H9 (cell line): ENCODE results near the gene SCN1A. TPM values are rescaled to one million over a fixed set of nuclear protein-coding genes. Genes with fewer than 3 reads are reported as not detected.

Experiments used
- DNase-seq: peaks from one replicate; pipeline ENCODE4 v3.0.0-alpha.2; 2017
- H2AFZ ChIP-seq: one replicate; pipeline ENCODE4 v1.6.1; 2013; ENCODE audit warnings: mild to moderate bottlenecking, low read length, control low read depth, moderate library complexity
- H2AK5ac ChIP-seq: 2 replicates; pipeline ENCODE4 v1.6.1; 2013; ENCODE audit warnings: low read length, control low read depth, mixed read lengths; ENCODE audit not compliant: insufficient read length
- H2BK120ac ChIP-seq: one replicate; pipeline ENCODE4 v1.6.1; 2013; ENCODE audit warnings: low read depth, mild to moderate bottlenecking, low read length, control low read depth, inconsistent platforms; ENCODE audit not compliant: poor library complexity, severe bottlenecking
- H2BK12ac ChIP-seq: 2 replicates; pipeline ENCODE4 v1.6.1; 2013; ENCODE audit warnings: low read length, control low read depth, mixed read lengths, low read depth; ENCODE audit not compliant: insufficient read length
- H2BK15ac ChIP-seq: 2 replicates; pipeline ENCODE4 v1.6.1; 2013; ENCODE audit warnings: low read depth, low read length, control low read depth
- H2BK20ac ChIP-seq: one replicate; pipeline ENCODE4 v1.6.1; 2013; ENCODE audit warnings: low read depth, mild to moderate bottlenecking, low read length, control low read depth, inconsistent platforms; ENCODE audit not compliant: poor library complexity, severe bottlenecking
- H2BK5ac ChIP-seq: 2 replicates; pipeline ENCODE4 v1.6.1; 2013; ENCODE audit warnings: low read length, control low read depth, mixed read lengths; ENCODE audit not compliant: insufficient read length
- H3K14ac ChIP-seq: 2 replicates; pipeline ENCODE4 v1.6.1; 2013; ENCODE audit warnings: low read length, control low read depth; ENCODE audit not compliant: insufficient read depth
- H3K18ac ChIP-seq: 2 replicates; pipeline ENCODE4 v1.6.1; 2013; ENCODE audit warnings: low read depth, mild to moderate bottlenecking, mixed read lengths, low read length, control low read depth; ENCODE audit not compliant: insufficient read length
- H3K23ac ChIP-seq: 2 replicates; pipeline ENCODE4 v1.6.1; 2013; ENCODE audit warnings: low read length, control low read depth, mixed read lengths, low read depth; ENCODE audit not compliant: insufficient read length
- H3K23me2 ChIP-seq: 2 replicates; pipeline ENCODE4 v1.6.1; 2013; ENCODE audit warnings: low read depth, mild to moderate bottlenecking, mixed read lengths, low read length, control low read depth; ENCODE audit not compliant: insufficient read length, poor library complexity, severe bottlenecking
- H3K27ac ChIP-seq: 2 replicates; pipeline ENCODE4 v1.5.1; 2013; ENCODE audit warnings: low read length, control low read depth, mixed read lengths, low read depth; ENCODE audit not compliant: insufficient read length
- H3K27me3 ChIP-seq: 2 replicates; pipeline ENCODE4 v1.6.1; 2013; ENCODE audit warnings: low read length, control low read depth, inconsistent platforms; ENCODE audit not compliant: insufficient read depth
- H3K4ac ChIP-seq: 2 replicates; pipeline ENCODE4 v1.6.1; 2013; ENCODE audit warnings: low read depth, mild to moderate bottlenecking, control low read depth, inconsistent platforms, low read length, moderate library complexity
- H3K4me1 ChIP-seq: 2 replicates; pipeline ENCODE4 v1.6.1; 2013; ENCODE audit warnings: low read length, control low read depth, inconsistent platforms; ENCODE audit not compliant: insufficient read depth
- H3K4me2 ChIP-seq: 2 replicates; pipeline ENCODE4 v1.6.1; 2013; ENCODE audit warnings: low read length, control low read depth, mixed read lengths; ENCODE audit not compliant: insufficient read length, insufficient read depth
- H3K56ac ChIP-seq: 2 replicates; pipeline ENCODE4 v1.6.1; 2013; ENCODE audit warnings: low read depth, mild to moderate bottlenecking, mixed read lengths, low read length, control low read depth; ENCODE audit not compliant: insufficient read length
- H3K79me1 ChIP-seq: 2 replicates; pipeline ENCODE4 v1.6.1; 2013; ENCODE audit warnings: low read depth, mild to moderate bottlenecking, moderate library complexity, low read length, control low read depth, inconsistent platforms; ENCODE audit not compliant: insufficient read depth, poor library complexity, severe bottlenecking
- H3K79me2 ChIP-seq: 2 replicates; pipeline ENCODE4 v1.6.1; 2013; ENCODE audit warnings: low read length, control low read depth, inconsistent platforms; ENCODE audit not compliant: insufficient read depth
- H3K9ac ChIP-seq: 2 replicates; pipeline ENCODE4 v1.6.1; 2013; ENCODE audit warnings: low read length, control low read depth, mixed read lengths; ENCODE audit not compliant: insufficient read length; ENCODE audit errors: extremely low read depth
- H3K9me3 ChIP-seq: one replicate; pipeline ENCODE4 v1.6.1; 2013; ENCODE audit warnings: low read depth, low read length, inconsistent platforms; ENCODE audit not compliant: control insufficient read depth
- H3T11ph ChIP-seq: one replicate; pipeline ENCODE4 v1.6.1; 2013; ENCODE audit warnings: mild to moderate bottlenecking, low read length, control low read depth, inconsistent platforms
- H4K20me1 ChIP-seq: one replicate; pipeline ENCODE4 v1.6.1; 2013; ENCODE audit not compliant: control insufficient read depth, insufficient read length, insufficient read depth
- H4K5ac ChIP-seq: 2 replicates; pipeline ENCODE4 v1.6.1; 2013; ENCODE audit warnings: low read depth, mild to moderate bottlenecking, mixed read lengths, low read length, control low read depth; ENCODE audit not compliant: insufficient read length
- H4K8ac ChIP-seq: replicated peaks from 2 replicates; pipeline ENCODE4 v1.6.1; 2013; ENCODE audit warnings: low read length, control low read depth, mixed read lengths, low read depth; ENCODE audit not compliant: insufficient read length
- H4K91ac ChIP-seq: 2 replicates; pipeline ENCODE4 v1.6.1; 2013; ENCODE audit warnings: low read depth, mild to moderate bottlenecking, moderate library complexity, mixed read lengths, low read length, control low read depth; ENCODE audit not compliant: insufficient read length
- H3K27ac Mint-ChIP-seq, 3 experiments: 2 replicates in 2 of 3; 3 replicates in 1 of 3; pipeline ENCODE4 v1.8.0; 2020 to 2021; ENCODE audit warnings: mixed read lengths in 3 of 3, mild to moderate bottlenecking in 1 of 3, moderate library complexity in 1 of 3
- H3K27me3 Mint-ChIP-seq: 2 replicates; pipeline ENCODE4 v1.8.0; 2021; ENCODE audit warnings: low read depth, mild to moderate bottlenecking, moderate library complexity, mixed read lengths
- H3K36me3 Mint-ChIP-seq, 3 experiments: 2 replicates in 2 of 3; 3 replicates in 1 of 3; pipeline ENCODE4 v1.8.0; 2020 to 2021; ENCODE audit warnings: low read depth in 3 of 3, mixed read lengths in 3 of 3; ENCODE audit not compliant: insufficient read depth in 1 of 3
- H3K4me1 Mint-ChIP-seq, 2 experiments: 2 replicates each; pipeline ENCODE4 v1.8.0; 2020; ENCODE audit warnings: mixed read lengths in 2 of 2
- H3K4me3 Mint-ChIP-seq, 2 experiments: 2 replicates in 1 of 2; 3 replicates in 1 of 2; pipeline ENCODE4 v1.8.0; 2020 to 2021; ENCODE audit warnings: mild to moderate bottlenecking in 2 of 2, mixed read lengths in 2 of 2, moderate library complexity in 1 of 2
- H3K9me3 Mint-ChIP-seq, 2 experiments: 2 replicates in 1 of 2; 3 replicates in 1 of 2; pipeline ENCODE4 v1.8.0; 2020; ENCODE audit warnings: mild to moderate bottlenecking in 2 of 2, mixed read lengths in 2 of 2, moderate library complexity in 1 of 2
- CTCF ChIP-seq: fragments of 200-600 bp; sonication (generic); conservative IDR thresholded peaks from 3 replicates; pipeline ENCODE4 v1.8.0; 2021; ENCODE audit warnings: antibody characterized with exemption, mild to moderate bottlenecking
- WGBS: extraction: QIAGEN DNeasy Blood & Tissue Kit; methylation state at CpG from one replicate; pipeline ENCODE4 v1.1.7; 2013; ENCODE audit warnings: missing lambda C conversion rate, low lambda C conversion rate, mixed read lengths; ENCODE audit not compliant: insufficient read length; ENCODE audit errors: extremely low coverage; 5-methylcytosine and 5-hydroxymethylcytosine counted together
- total RNA-seq: library from RNA; stranded (reverse); gene quantifications from 2 replicates; pipeline ENCODE4 v1.2.1, GENCODE V29; 2021

SCN1A gene
- total RNA-seq, 1 experiment from 2014 or later: 0.13 TPM

GRCh38 chr2:166082736-166083135, 45.1 kb downstream of the SCN1A start:
- H3K23ac ChIP-seq: no peak overlapping the region
- H3K27ac ChIP-seq: no peak overlapping the region
- no peaks in the 10 kb centered on the region for H3K36me3 Mint-ChIP-seq
- no peak overlapping the region for H2BK12ac ChIP-seq
- H2BK15ac ChIP-seq: no peak overlapping the region
- no peak overlapping the region for H3T11ph ChIP-seq
- no peaks in the 10 kb centered on the region for H3K27me3 Mint-ChIP-seq
- no peaks in the 10 kb centered on the region for H3K4me1 ChIP-seq
- H2AFZ ChIP-seq: no peak overlapping the region
- no peaks in the 10 kb centered on the region for H3K79me2 ChIP-seq
- H3K18ac ChIP-seq: no peak overlapping the region
- no CpG with 5 or more reads among the region's 2 CpGs for WGBS
- TF ChIP-seq CTCF: no peak
- no peak overlapping the region for H2BK5ac ChIP-seq
- H3K79me1 ChIP-seq: no peaks in the 10 kb centered on the region
- H2BK20ac ChIP-seq: no peak overlapping the region
- H4K8ac ChIP-seq: no peak overlapping the region
- no peak for DNase-seq
- H4K5ac ChIP-seq: no peak overlapping the region
- no peaks in the 10 kb centered on the region for H4K20me1 ChIP-seq
- H3K4me3 Mint-ChIP-seq: no peak overlapping the region
- no peak overlapping the region for H3K14ac ChIP-seq
- no peak overlapping the region for H2AK5ac ChIP-seq
- H3K4ac ChIP-seq: no peak overlapping the region
- no peak overlapping the region for H4K91ac ChIP-seq
- H3K27ac Mint-ChIP-seq: no peak overlapping the region
- no peaks in the 10 kb centered on the region for H3K27me3 ChIP-seq
- no peak overlapping the region for H3K4me2 ChIP-seq
- H3K4me1 Mint-ChIP-seq: no peaks in the 10 kb centered on the region
- H3K9me3 Mint-ChIP-seq: no peaks in the 10 kb centered on the region
- H3K9ac ChIP-seq: no peak overlapping the region
- no peaks in the 10 kb centered on the region for H3K23me2 ChIP-seq
- H3K9me3 ChIP-seq: no peaks in the 10 kb centered on the region
- H3K56ac ChIP-seq: no peak overlapping the region
- H2BK120ac ChIP-seq: no peak overlapping the region
